Heart right ventricle (tissue), 16 donors: ENCODE data around the gene CERS4. TPM values are rescaled to one million over a fixed set of nuclear protein-coding genes. Genes with fewer than 3 reads are reported as not detected.

Experiments used
- ATAC-seq, 8 donors: fragments of 200-7000 bp; cut with Tn5 transposase; one replicate each; pipeline ENCODE4 v1.9.1; 2020; ENCODE audit warnings: mild to moderate bottlenecking in 8 of 8, moderate library complexity in 8 of 8, moderate number of reproducible peaks in 1 of 8
- DNase-seq, 2 donors: peaks; one replicate each; pipeline ENCODE4 v3.0.0-alpha.2; 2020
- H3K27ac ChIP-seq, 10 donors: fragments of 200-600 bp; sonication (generic) in 2 of 10; one replicate each; pipeline versions ENCODE4 v1.5.0 to v1.8.0; 2020 to 2022; ENCODE audit warnings: mild to moderate bottlenecking in 3 of 10
- H3K27me3 ChIP-seq, 7 donors: fragments of 200-600 bp; one replicate each; pipeline ENCODE4 v1.8.0; 2021 to 2022; ENCODE audit warnings: mild to moderate bottlenecking in 2 of 7
- H3K36me3 ChIP-seq, 9 donors: fragments of 200-600 bp; sonication (generic) in 1 of 9; one replicate each; pipeline versions ENCODE4 v1.5.0 to v1.8.0; 2020 to 2022; ENCODE audit warnings: mild to moderate bottlenecking in 2 of 9
- H3K4me1 ChIP-seq, 9 donors: fragments of 200-600 bp; sonication (generic) in 1 of 9; one replicate each; pipeline versions ENCODE4 v1.5.0 to v1.8.0; 2020 to 2022; ENCODE audit warnings: mild to moderate bottlenecking in 4 of 9
- H3K4me3 ChIP-seq, 10 donors: fragments of 200-600 bp; sonication (generic) in 2 of 10; one replicate each; pipeline versions ENCODE4 v1.5.0 to v1.8.0; 2020 to 2022; ENCODE audit warnings: mild to moderate bottlenecking in 7 of 10, moderate library complexity in 2 of 10
- H3K9me3 ChIP-seq, 11 donors: fragments of 200-600 bp in 10 of 11; sonication (generic) in 2 of 11; one replicate each; pipeline versions ENCODE4 v1.5.0 to v1.8.0; 2013 to 2022; ENCODE audit warnings: mild to moderate bottlenecking in 2 of 11, control low read depth in 1 of 11, moderate library complexity in 1 of 11
- CTCF ChIP-seq, 9 donors: fragments of 200-600 bp; sonication (generic) in 2 of 9; IDR thresholded peaks; one replicate each; pipeline versions ENCODE4 v1.5.0 to v1.8.0; 2021 to 2022; ENCODE audit warnings: antibody characterized with exemption in 9 of 9, mild to moderate bottlenecking in 5 of 9, moderate library complexity in 1 of 9
- WGBS, 2 donors: extraction: QIAGEN DNeasy Blood & Tissue Kit; methylation state at CpG; one replicate each; pipeline ENCODE4 v1.1.7; 2013; ENCODE audit warnings: inconsistent platforms in 1 of 2; 5-methylcytosine and 5-hydroxymethylcytosine counted together
- intact Hi-C, 10 donors: fragments of 100-400 bp; cut with DNase I; formaldehyde crosslinking; loops; one replicate each; pipeline versions ENCODE4 v1.11.1 to v1.14.2; 2022
- polyA plus RNA-seq, 2 donors: library from polyadenylated mRNA; stranded (reverse); fragments of 200-250 nt; gene quantifications; one replicate each; pipeline ENCODE4 v1.2.3, GENCODE V29; 2013
- total RNA-seq, 10 donors: library from RNA; stranded (reverse); fragmentation: NEBNext Ultra II Directional in 3 of 10; extraction: Animal tissue kit (Norgen Biotek cat#: 25700) in 3 of 10; gene quantifications; one replicate each; pipeline versions ENCODE4 v1.2.1 to v1.2.4, GENCODE V29; 2021 to 2023
- donor health status: Arrhythmogenic right ventricular cardiomyopathy.
- donor health status: ischemic (EF 13 %, LVEDD 7.1; RV severe dilation, severe dysfunction).
- donor health status: healthy with polysubstance abuse.
- donor health status: DM: no; HTN: yes; CAD: no.
- donor health status: DM: no; HTN: no; CAD: no.
- donor health status: ischemic (EF 25% LVEDD 6.9; RV normal size, moderate dysfunction).
- donor health status: ischemic (EF 25% LVEDD 5.7; RV mildly dilated, moderate dysfunction).
- donor health status: healthy.
- donor health status: DM: yes; HTN: yes; CAD: no.
- donor health status: Ischemic cardiomyopathy.
- donor health status: ischemic (EF 35%, LVEDD 5.7; RV mildly dilated, moderate dysfunction).
- donor health status: nonischemic (EF 11% LVEDD 7.7; RV severe dilation, severe dysfunction).
- donor health status: DM: yes; HTN: yes; CAD: no.
- donor health status: PGD.
- donor health status: ischemic (EF 29% LVEDD 5.4; RV normal size, mild dysfunction).
- donor health status: nonischemic (EF 23%, LVEDD 6.1; RV moderate dilation, normal function).

Gene CERS4
- total and polyA plus RNA-seq, 12 donors = 13.9 to 28.9 (median 17.9) TPM

- Histone ChIP-seq H3K4me1 (peaks cover 0 to 10% (median 0%) of the 10 kb centered on the region in 9 donors), H3K36me3 (peaks cover 0 to 71% (median 23%) of the 10 kb centered on the region in 9 donors)
Observed at GRCh38 chr19:8259142-8259921, 50.2 kb downstream of the CERS4 start.

GRCh38 chr19:8259922-8260247, 50.7 kb downstream of the CERS4 start:
- DNase-seq (peak in 1 of 2 donors; percentile 1), ATAC-seq (no peak)
- TF ChIP-seq CTCF (IDR thresholded peaks at IDR 0.05) = no peak
- Histone ChIP-seq H3K36me3 (peaks cover 0 to 67% (median 23%) of the 10 kb centered on the region in 9 donors), H3K4me1 (peaks cover 0 to 10% (median 0%) of the 10 kb centered on the region in 9 donors), H3K27me3 (no peaks in the 10 kb centered on the region), H3K9me3 (no peaks in the 10 kb centered on the region), H3K27ac (no peak overlapping the region), H3K4me3 (no peak overlapping the region)
- intact Hi-C loops = loop anchor here in 7 of 10 donors (10.0 kb wide), 5 partner anchors 55 to 315 kb away; partner anchors contain the start of genes TIMM44 (in 3 of the 7), ELAVL1 (in 1 of the 7), NDUFA7 (in 1 of the 7) and RPS28 (in 1 of the 7)
- WGBS, 2 donors = 92 to 93% methylated on average over 3 of the region's 3 CpGs

More at GRCh38 chr19:8259142-8259921, 50.2 kb downstream of the CERS4 start:
- Histone ChIP-seq H3K27me3 (no peaks in the 10 kb centered on the region), H3K27ac (no peak overlapping the region), H3K9me3 (no peaks in the 10 kb centered on the region), H3K4me3 (no peak overlapping the region)
- DNase-seq (peak in 1 of 2 donors; percentile 1), ATAC-seq (no peak)
- no peak for TF ChIP-seq CTCF (IDR thresholded peaks at IDR 0.05)
- 91 to 92% methylated on average over 11 of the region's 11 CpGs for WGBS, 2 donors
- intact Hi-C loops = loop anchor here in 5 of 10 donors (10.0 kb wide), 3 partner anchors 255 to 315 kb away; partner anchors contain the start of genes TIMM44 (in 3 of the 5) and ELAVL1 (in 1 of the 5)

- intact Hi-C loops = loop anchor here in 2 of 10 donors (10.0 kb wide), 2 partner anchors 53 to 63 kb away; partner anchors contain the start of genes NDUFA7 (in 1 of the 2) and RPS28 (in 1 of the 2)
- no peaks in the 10 kb centered on the region for H3K27me3 ChIP-seq
- ATAC-seq (peak in 2 of 8 donors; percentile 13 to 16), DNase-seq (no peak)
- peaks cover 0 to 52% (median 23%) of the 10 kb centered on the region in 9 donors for H3K36me3 ChIP-seq
- H3K27ac ChIP-seq = no peak overlapping the region
- no peak overlapping the region for H3K4me3 ChIP-seq
- peaks cover 0 to 10% (median 0%) of the 10 kb centered on the region in 9 donors for H3K4me1 ChIP-seq
- H3K9me3 ChIP-seq = no peaks in the 10 kb centered on the region
- TF ChIP-seq CTCF (IDR thresholded peaks at IDR 0.05) = no peak
- whole genome bisulfite sequencing, 2 donors = 92 to 96% methylated on average over 9 of the region's 9 CpGs
Observed at GRCh38 chr19:8261347-8261746, 52.2 kb downstream of the CERS4 start.

- Histone ChIP-seq H3K4me3 (no peak overlapping the region), H3K9me3 (no peaks in the 10 kb centered on the region), H3K27ac (no peak overlapping the region), H3K36me3 (peaks cover 0 to 47% (median 18%) of the 10 kb centered on the region in 9 donors), H3K4me1 (peaks cover 0 to 10% (median 0%) of the 10 kb centered on the region in 9 donors), H3K27me3 (no peaks in the 10 kb centered on the region)
- no peak for DNase-seq
- 89 to 93% methylated on average over 14 of the region's 14 CpGs for WGBS, 2 donors
- TF ChIP-seq CTCF (IDR thresholded peaks at IDR 0.05) = no peak
- intact Hi-C loops = loop anchor here in 2 of 10 donors (10.0 kb wide), 2 partner anchors 53 to 63 kb away; partner anchors contain the start of genes NDUFA7 (in 1 of the 2) and RPS28 (in 1 of the 2)
- no peak for ATAC-seq
Observed at GRCh38 chr19:8261881-8262280, 52.7 kb downstream of the CERS4 start.
